ENCODE results near the gene MIGA2. TPM values are rescaled to one million over a fixed set of nuclear protein-coding genes. Genes with fewer than 3 reads are reported as not detected.

MIGA2 gene
- total RNA-seq, 1 experiment from 2014 or later = 23.7 TPM

- Histone ChIP-seq H3K79me2 (ENCODE audit: insufficient read depth, low read length) (no peaks in the 10 kb centered on the region), H3K36me3 (ENCODE audit: control insufficient read depth in 1 of 2, insufficient read depth in 2 of 2, low read length in 2 of 2) (peaks cover 5 to 24% of the 10 kb centered on the region in 2 experiments; a peak in 3 of 4 replicates), H3K9me2 (ENCODE audit: insufficient read depth) (no peaks in the 10 kb centered on the region), H3K27me3 (ENCODE audit: insufficient read depth, low read length) (no peaks in the 10 kb centered on the region), H3K4me2 (ENCODE audit: low read length) (no peak overlapping the region), H3K4me3 (replicated peaks in 1 of 2; ENCODE audit: low read depth in 1 of 2, low read length in 2 of 2) (no peak overlapping the region), H4K20me1 (ENCODE audit: insufficient read depth) (no peaks in the 10 kb centered on the region), H3K9me3 (ENCODE audit: control insufficient read depth in 1 of 2, insufficient read depth in 1 of 2, low read depth in 1 of 2, low read length in 2 of 2) (no peaks in the 10 kb centered on the region), H2AFZ (ENCODE audit: low read depth, low read length, poor library complexity, severe bottlenecking) (no peak overlapping the region), H3K27ac (ENCODE audit: low read depth, low read length) (no peak overlapping the region), H3K9ac (ENCODE audit: low read length) (no peak overlapping the region), H3K4me1 (ENCODE audit: control insufficient read depth in 1 of 2, insufficient read depth in 2 of 2, low read length in 2 of 2) (no peaks in the 10 kb centered on the region)
- DNase-seq (ENCODE audit: low read depth, low spot score) (no peak), ATAC-seq (no peak)
- ChIA-PET CTCF (no interaction called here), POLR2A (no interaction called here), RAD21 (ENCODE audit: low non-redundant PET in 1 of 2, low total read pairs in 2 of 2, uncharacterized antibody in 2 of 2, unreplicated experiment in 2 of 2) (no interaction called here)
- BruUV-seq (replicated peaks) = no TSS peak
- intact Hi-C loops (cut with micrococcal nuclease) = no loop called here
- TF ChIP-seq SP1 (IDR thresholded peaks at IDR 0.05; ENCODE audit: low read depth) (no peak), EZH2phosphoT487 (IDR thresholded peaks at IDR 0.05; ENCODE audit: borderline replicate concordance) (no peak), JUND (IDR thresholded peaks at IDR 0.05) (no peak), TCF7L2 (IDR thresholded peaks at IDR 0.05; ENCODE audit: borderline replicate concordance, extremely low read depth, insufficient read depth, insufficient read length) (no peak), ELF1 (IDR thresholded peaks at IDR 0.05; ENCODE audit: borderline replicate concordance, low read depth) (no peak), ZNF274 (IDR thresholded peaks at IDR 0.05; ENCODE audit: low read depth, low read length) (no peak)
- TF ChIP-seq, protein P1, sequence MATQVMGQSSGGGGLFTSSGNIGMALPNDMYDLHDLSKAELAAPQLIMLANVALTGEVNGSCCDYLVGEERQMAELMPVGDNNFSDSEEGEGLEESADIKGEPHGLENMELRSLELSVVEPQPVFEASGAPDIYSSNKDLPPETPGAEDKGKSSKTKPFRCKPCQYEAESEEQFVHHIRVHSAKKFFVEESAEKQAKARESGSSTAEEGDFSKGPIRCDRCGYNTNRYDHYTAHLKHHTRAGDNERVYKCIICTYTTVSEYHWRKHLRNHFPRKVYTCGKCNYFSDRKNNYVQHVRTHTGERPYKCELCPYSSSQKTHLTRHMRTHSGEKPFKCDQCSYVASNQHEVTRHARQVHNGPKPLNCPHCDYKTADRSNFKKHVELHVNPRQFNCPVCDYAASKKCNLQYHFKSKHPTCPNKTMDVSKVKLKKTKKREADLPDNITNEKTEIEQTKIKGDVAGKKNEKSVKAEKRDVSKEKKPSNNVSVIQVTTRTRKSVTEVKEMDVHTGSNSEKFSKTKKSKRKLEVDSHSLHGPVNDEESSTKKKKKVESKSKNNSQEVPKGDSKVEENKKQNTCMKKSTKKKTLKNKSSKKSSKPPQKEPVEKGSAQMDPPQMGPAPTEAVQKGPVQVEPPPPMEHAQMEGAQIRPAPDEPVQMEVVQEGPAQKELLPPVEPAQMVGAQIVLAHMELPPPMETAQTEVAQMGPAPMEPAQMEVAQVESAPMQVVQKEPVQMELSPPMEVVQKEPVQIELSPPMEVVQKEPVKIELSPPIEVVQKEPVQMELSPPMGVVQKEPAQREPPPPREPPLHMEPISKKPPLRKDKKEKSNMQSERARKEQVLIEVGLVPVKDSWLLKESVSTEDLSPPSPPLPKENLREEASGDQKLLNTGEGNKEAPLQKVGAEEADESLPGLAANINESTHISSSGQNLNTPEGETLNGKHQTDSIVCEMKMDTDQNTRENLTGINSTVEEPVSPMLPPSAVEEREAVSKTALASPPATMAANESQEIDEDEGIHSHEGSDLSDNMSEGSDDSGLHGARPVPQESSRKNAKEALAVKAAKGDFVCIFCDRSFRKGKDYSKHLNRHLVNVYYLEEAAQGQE (IDR thresholded peaks at IDR 0.05; ENCODE audit: low read depth) = no peak
Observed at GRCh38 chr9:129012343-129012742, 24.1 kb upstream of the MIGA2 start.
